Karpas-422 (cell line): ENCODE measurements around the gene NFIX. TPM values are rescaled to one million over a fixed set of nuclear protein-coding genes. Genes with fewer than 3 reads are reported as not detected.

Experiments used
- DNase-seq: peaks from one replicate; pipeline ENCODE4 v3.0.0-alpha.2; 2015
- H2AFZ ChIP-seq: fragments of 200-600 bp; sonication (generic); 2 replicates; pipeline ENCODE4 v1.6.1; 2014; ENCODE audit warnings: antibody characterized with exemption, low read length, mixed read lengths
- H3K27ac ChIP-seq: fragments of 200-600 bp; sonication (generic); 2 replicates; pipeline ENCODE4 v1.5.1; 2014; ENCODE audit warnings: mild to moderate bottlenecking, low read length, moderate library complexity
- H3K27me3 ChIP-seq: fragments of 200-600 bp; sonication (generic); 2 replicates; pipeline ENCODE4 v1.6.1; 2014; ENCODE audit warnings: low read length, mixed read lengths
- H3K36me3 ChIP-seq: fragments of 200-600 bp; sonication (generic); 2 replicates; pipeline ENCODE4 v1.6.1; 2014; ENCODE audit warnings: low read length, mixed read lengths; ENCODE audit not compliant: insufficient read depth
- H3K4me1 ChIP-seq: fragments of 200-600 bp; sonication (generic); 2 replicates; pipeline ENCODE4 v1.6.1; 2014; ENCODE audit warnings: mild to moderate bottlenecking, low read length, mixed read lengths
- H3K4me2 ChIP-seq: fragments of 200-600 bp; sonication (generic); 2 replicates; pipeline ENCODE4 v1.6.1; 2014; ENCODE audit warnings: low read length, low read depth, mild to moderate bottlenecking; ENCODE audit not compliant: poor library complexity, severe bottlenecking
- H3K4me3 ChIP-seq: fragments of 200-600 bp; sonication (generic); 2 replicates; pipeline ENCODE4 v1.5.1; 2014; ENCODE audit warnings: mild to moderate bottlenecking, antibody characterized with exemption, low read length, mixed read lengths
- H3K79me2 ChIP-seq: fragments of 200-600 bp; sonication (generic); 2 replicates; pipeline ENCODE4 v1.6.1; 2014; ENCODE audit warnings: mild to moderate bottlenecking, low read length, mixed read lengths
- H3K9ac ChIP-seq: fragments of 200-600 bp; sonication (generic); 2 replicates; pipeline ENCODE4 v1.6.0; 2014; ENCODE audit warnings: low read length
- H3K9me2 ChIP-seq: fragments of 200-600 bp; sonication (generic), shearing (Covaris generic); replicated peaks from 2 replicates; pipeline ENCODE4 v1.6.0; 2014; ENCODE audit warnings: mild to moderate bottlenecking, low read length, moderate library complexity; ENCODE audit not compliant: insufficient read depth
- H3K9me3 ChIP-seq: fragments of 300-700, 200-600 bp; sonication (generic); 2 replicates; pipeline ENCODE4 v1.6.1; 2014; ENCODE audit warnings: low read length, mixed read lengths
- H4K20me1 ChIP-seq: fragments of 200-600 bp; sonication (generic); 2 replicates; pipeline ENCODE4 v1.6.1; 2014; ENCODE audit warnings: mild to moderate bottlenecking, antibody characterized with exemption, low read length, low read depth; ENCODE audit not compliant: insufficient read depth
- total RNA-seq: library from RNA; depleted of rRNA; stranded (reverse); fragments of >200 nt; shearing (Covaris generic); gene quantifications from 2 replicates; pipeline ENCODE4 v1.2.3, GENCODE V29; 2014; ENCODE audit warnings: low replicate concordance

NFIX gene
- total RNA-seq, 1 experiment from 2014 or later, result 0.04 TPM

DNA sequence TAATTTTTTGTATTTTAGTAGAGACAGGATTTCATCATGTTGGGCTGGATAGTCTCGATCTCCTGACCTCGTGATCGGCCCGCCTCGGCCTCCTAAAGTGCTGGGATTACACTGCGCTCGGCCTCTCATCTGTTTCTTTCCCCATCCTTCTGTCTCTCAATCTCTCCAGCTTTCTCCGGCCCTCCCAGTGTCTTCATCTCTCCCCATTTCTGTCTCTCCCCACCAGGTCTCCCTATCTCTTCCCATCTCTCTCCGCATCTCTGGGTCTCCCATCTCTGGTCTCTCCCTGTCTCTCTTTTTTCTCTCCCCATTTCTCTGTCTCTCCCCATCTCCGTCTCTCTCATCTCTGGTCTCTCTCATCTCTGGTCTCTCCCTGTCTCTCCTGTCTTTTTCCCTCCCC lies 12.2 kb upstream of the NFIX start:
- DNase-seq, result no peak
- Histone ChIP-seq H4K20me1 (no peaks in the 10 kb centered on the region), H2AFZ (no peak overlapping the region), H3K9me2 (no peaks in the 10 kb centered on the region), H3K4me3 (peak overlapping the region; percentile 51; the same call in 1 of the 2 replicates), H3K27me3 (no peaks in the 10 kb centered on the region), H3K4me1 (peaks cover 5% of the 10 kb centered on the region), H3K9me3 (no peaks in the 10 kb centered on the region), H3K79me2 (no peaks in the 10 kb centered on the region), H3K4me2 (peak overlapping the region; percentile 54), H3K27ac (no peak overlapping the region), H3K9ac (no peak overlapping the region), H3K36me3 (no peaks in the 10 kb centered on the region)

DNA sequence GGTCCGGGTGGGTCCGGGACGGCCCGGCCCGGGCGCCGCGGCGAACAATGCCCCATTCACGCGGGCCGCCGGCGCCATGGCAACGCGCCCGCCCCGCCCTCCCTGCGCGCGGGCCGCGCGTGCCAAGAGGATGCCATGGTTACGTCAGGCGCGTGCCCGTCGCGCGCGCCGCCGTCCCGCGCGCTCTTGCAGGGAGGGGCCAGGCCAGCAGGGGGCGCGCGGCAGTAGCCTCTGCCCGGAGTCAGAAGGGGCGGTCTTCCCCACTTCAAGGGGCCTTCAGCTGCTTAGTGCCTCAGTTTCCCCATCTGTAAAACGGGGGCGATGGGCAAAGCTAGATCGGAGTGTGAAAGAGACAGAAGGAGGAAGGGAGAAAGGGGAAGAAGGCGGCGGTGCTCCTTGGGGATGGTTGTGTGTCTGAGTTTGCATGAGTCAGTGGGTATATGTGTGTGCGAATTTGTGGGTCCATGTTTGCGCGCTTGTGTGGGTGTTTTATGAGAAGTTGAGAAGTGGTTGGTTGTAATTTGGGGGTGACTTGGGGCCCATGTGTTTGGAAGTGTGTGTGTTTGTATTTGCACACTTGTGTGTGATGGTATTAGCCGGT lies 11.6 kb upstream of the NFIX start:
- peak; percentile 91 for DNase-seq
- no peak overlapping the region for H3K27ac ChIP-seq
- H3K36me3 ChIP-seq, result no peaks in the 10 kb centered on the region
- H3K9ac ChIP-seq, result no peak overlapping the region
- H3K9me2 ChIP-seq, result no peaks in the 10 kb centered on the region
- peak overlapping the region; percentile 54 for H3K4me2 ChIP-seq
- H3K4me1 ChIP-seq, result peaks cover 5% of the 10 kb centered on the region
- H2AFZ ChIP-seq, result no peak overlapping the region
- H3K27me3 ChIP-seq, result no peaks in the 10 kb centered on the region
- peak overlapping the region; percentile 51; the same call in 1 of the 2 replicates for H3K4me3 ChIP-seq
- no peaks in the 10 kb centered on the region for H3K9me3 ChIP-seq
- H4K20me1 ChIP-seq, result no peaks in the 10 kb centered on the region
- H3K79me2 ChIP-seq, result no peaks in the 10 kb centered on the region

DNA sequence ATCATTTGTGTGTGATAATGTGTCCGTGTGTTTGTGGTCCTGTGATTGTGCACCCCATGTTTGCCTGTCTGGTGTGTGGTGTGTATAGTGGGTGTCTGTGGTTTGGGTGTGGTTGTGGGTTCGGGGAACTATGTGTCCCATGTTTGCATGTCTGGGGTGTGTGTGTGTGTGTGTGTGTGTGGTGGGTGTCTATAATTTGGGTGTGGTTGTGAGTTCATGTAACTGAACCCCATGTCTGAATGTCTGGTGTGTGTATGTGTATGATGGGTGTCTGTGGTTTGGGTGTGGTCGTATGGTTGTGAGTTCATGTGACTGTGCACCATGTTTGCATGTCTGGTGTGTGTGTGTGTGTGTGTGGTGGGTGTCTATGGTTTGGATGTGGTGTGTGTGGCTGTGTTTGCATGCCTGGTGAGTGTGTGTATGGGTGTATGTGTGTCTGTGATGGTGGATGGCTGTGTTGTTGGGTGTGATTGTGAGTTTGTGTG lies 11.1 kb upstream of the NFIX start:
- H2AFZ ChIP-seq, result no peak overlapping the region
- H3K9ac ChIP-seq, result no peak overlapping the region
- H3K4me1 ChIP-seq, result peaks cover 5% of the 10 kb centered on the region
- H3K27me3 ChIP-seq, result no peaks in the 10 kb centered on the region
- H3K36me3 ChIP-seq, result no peaks in the 10 kb centered on the region
- H3K79me2 ChIP-seq, result no peaks in the 10 kb centered on the region
- H4K20me1 ChIP-seq, result no peaks in the 10 kb centered on the region
- H3K9me3 ChIP-seq, result no peaks in the 10 kb centered on the region; the same call in 1 of the 2 replicates
- no peak for DNase-seq
- no peaks in the 10 kb centered on the region for H3K9me2 ChIP-seq
- no peak overlapping the region for H3K27ac ChIP-seq
- H3K4me3 ChIP-seq, result no peak overlapping the region
- no peak overlapping the region for H3K4me2 ChIP-seq

DNA sequence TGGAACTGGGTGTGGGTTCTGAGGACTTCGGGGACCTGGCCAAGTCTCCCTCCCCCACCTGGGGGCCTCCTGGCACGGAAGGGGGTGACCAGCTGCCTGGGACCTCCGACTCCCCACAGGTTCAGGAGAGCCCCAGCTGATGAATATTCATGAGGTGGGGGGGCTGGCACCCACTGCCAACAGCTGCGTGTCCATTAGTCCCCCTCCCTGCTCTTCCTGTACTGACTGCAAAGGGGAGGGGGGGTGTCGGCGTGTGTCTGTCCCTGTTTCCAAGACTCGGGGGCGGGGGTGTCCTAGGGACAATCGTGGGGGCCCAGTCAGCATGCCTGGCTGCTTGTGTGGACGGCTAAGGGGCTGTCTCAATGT lies 10.6 kb upstream of the NFIX start:
- Histone ChIP-seq H3K27ac (no peak overlapping the region), H4K20me1 (no peaks in the 10 kb centered on the region), H3K36me3 (no peaks in the 10 kb centered on the region), H3K4me1 (peaks cover 5% of the 10 kb centered on the region), H3K27me3 (no peaks in the 10 kb centered on the region), H3K9me3 (no peaks in the 10 kb centered on the region; the same call in 1 of the 2 replicates), H2AFZ (no peak overlapping the region), H3K9me2 (no peaks in the 10 kb centered on the region), H3K79me2 (no peaks in the 10 kb centered on the region), H3K4me3 (no peak overlapping the region), H3K4me2 (no peak overlapping the region), H3K9ac (no peak overlapping the region)
- DNase-seq, result no peak

DNA sequence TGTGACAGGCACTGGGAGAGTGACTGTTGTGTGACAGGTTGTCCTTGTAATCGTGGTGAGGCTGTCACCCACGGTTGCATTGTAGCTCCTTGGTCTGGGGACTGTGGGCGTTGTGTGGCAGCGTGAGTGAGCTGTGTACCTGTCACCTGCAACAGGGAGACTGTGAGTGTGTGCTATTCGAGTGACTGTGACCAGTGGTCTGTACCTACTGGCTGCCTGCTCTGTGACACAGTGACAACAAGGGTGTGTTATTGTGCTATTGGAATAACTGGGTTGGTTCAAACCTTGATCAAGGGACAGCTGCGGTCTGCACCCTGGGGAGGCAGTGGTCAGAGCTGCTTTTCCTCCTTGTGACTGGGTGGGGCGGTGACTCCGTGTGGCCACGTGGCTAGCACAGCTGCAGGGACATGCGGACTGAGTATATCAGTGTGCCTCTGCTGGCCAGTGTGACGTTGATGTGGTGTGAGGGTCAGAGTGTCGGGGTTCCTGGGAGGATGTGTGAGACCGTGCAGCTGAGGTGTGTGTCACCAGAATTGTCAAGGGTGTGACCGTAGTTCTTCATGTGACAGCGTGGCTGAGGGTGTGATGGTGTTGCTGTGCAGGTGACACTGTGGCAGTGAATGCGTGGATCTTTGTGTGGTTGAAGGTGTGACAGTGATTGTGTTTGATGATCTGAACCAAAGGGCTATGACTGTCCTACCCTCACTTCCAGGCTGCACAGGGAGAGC lies 10.1 kb upstream of the NFIX start:
- Histone ChIP-seq H3K27ac (no peak overlapping the region), H3K4me1 (peaks cover 5% of the 10 kb centered on the region), H3K27me3 (no peaks in the 10 kb centered on the region), H3K4me2 (no peak overlapping the region), H3K9ac (no peak overlapping the region), H3K4me3 (no peak overlapping the region), H2AFZ (no peak overlapping the region), H3K9me2 (no peaks in the 10 kb centered on the region), H3K79me2 (no peaks in the 10 kb centered on the region), H4K20me1 (no peaks in the 10 kb centered on the region), H3K9me3 (no peaks in the 10 kb centered on the region; the same call in 1 of the 2 replicates), H3K36me3 (no peaks in the 10 kb centered on the region)
- DNase-seq, result no peak

DNA sequence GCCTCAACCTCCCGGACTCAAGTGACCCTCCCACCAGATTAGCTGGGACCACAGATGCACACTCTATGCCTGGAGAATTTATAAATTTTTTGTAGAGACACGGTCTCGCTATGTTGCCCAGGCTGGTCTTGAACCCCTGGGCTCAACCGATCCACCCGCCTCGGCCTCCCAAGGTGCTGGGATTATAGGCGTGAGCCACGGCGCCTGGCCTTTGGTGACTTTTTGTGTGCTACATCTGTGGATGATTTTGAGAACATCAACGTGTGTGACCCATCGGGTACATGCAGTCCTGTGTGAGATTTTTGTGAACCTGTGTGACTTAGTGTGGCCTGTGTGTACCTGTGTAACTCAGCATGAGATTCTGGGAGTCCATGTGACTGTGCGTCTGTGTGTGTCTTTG lies 8.5 kb upstream of the NFIX start:
- no peak overlapping the region for H2AFZ ChIP-seq
- H4K20me1 ChIP-seq, result no peaks in the 10 kb centered on the region
- H3K27me3 ChIP-seq, result no peaks in the 10 kb centered on the region
- DNase-seq, result no peak
- peaks cover 5% of the 10 kb centered on the region for H3K4me1 ChIP-seq
- no peaks in the 10 kb centered on the region; the same call in 1 of the 2 replicates for H3K9me3 ChIP-seq
- no peak overlapping the region for H3K4me3 ChIP-seq
- H3K9me2 ChIP-seq, result no peaks in the 10 kb centered on the region
- no peak overlapping the region for H3K27ac ChIP-seq
- no peak overlapping the region for H3K4me2 ChIP-seq
- H3K36me3 ChIP-seq, result no peaks in the 10 kb centered on the region
- no peaks in the 10 kb centered on the region for H3K79me2 ChIP-seq
- no peak overlapping the region for H3K9ac ChIP-seq

DNA sequence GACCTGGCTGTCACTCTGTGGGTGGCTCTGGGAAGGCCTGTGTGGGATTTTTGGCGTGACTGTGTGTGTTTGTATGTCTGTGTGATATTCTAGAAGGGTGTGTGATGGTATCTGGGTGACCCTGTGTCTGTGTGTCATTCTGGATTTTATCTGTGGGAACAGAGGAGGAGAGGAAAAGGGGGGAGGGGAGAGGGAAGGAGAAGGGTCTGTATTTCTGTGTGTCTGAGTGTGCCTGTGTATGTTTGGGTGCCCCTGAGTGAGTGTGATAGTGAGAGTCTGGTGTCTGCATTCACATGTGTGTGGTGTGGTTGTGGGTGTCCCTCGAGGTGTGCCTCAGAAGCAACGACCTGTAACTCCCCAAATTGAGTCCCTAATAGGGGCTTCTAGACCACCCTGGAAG lies 8.1 kb upstream of the NFIX start:
- H3K9ac ChIP-seq, result no peak overlapping the region
- H3K79me2 ChIP-seq, result no peaks in the 10 kb centered on the region
- no peaks in the 10 kb centered on the region for H3K9me2 ChIP-seq
- no peaks in the 10 kb centered on the region; the same call in 1 of the 2 replicates for H3K9me3 ChIP-seq
- peaks cover 5% of the 10 kb centered on the region for H3K4me1 ChIP-seq
- H3K4me3 ChIP-seq, result no peak overlapping the region
- no peak for DNase-seq
- H3K4me2 ChIP-seq, result no peak overlapping the region
- H3K27ac ChIP-seq, result no peak overlapping the region
- H3K27me3 ChIP-seq, result no peaks in the 10 kb centered on the region
- H4K20me1 ChIP-seq, result no peaks in the 10 kb centered on the region
- H2AFZ ChIP-seq, result no peak overlapping the region
- no peaks in the 10 kb centered on the region for H3K36me3 ChIP-seq

DNA sequence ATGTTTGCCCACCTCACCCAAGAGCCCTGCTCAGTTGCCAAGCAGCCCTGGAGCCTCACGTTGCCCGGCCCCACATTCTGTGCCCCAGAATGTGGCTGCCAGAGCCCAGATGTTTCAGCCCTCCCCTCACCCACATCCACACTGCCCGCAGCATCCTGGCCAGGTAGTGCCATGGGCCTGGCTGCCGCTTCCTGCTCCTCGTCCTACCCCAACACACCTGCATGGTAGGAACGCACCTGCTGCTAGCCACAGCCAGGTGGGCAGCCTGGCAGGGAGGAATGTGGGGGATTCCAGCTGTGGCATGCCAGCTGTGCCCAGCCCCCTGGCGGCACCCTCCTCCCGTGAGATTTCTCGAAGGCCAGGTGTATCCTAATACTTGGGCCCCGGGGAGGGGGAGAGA lies 7.5 kb upstream of the NFIX start:
- no peak for DNase-seq

More for the DNA sequence above, 7.5 kb upstream of the NFIX start:
- Histone ChIP-seq H3K9me2 (no peaks in the 10 kb centered on the region), H3K36me3 (no peaks in the 10 kb centered on the region), H2AFZ (no peak overlapping the region), H3K4me2 (no peak overlapping the region), H4K20me1 (no peaks in the 10 kb centered on the region), H3K9me3 (no peaks in the 10 kb centered on the region; the same call in 1 of the 2 replicates), H3K9ac (no peak overlapping the region), H3K27me3 (no peaks in the 10 kb centered on the region), H3K79me2 (no peaks in the 10 kb centered on the region), H3K27ac (no peak overlapping the region), H3K4me3 (no peak overlapping the region), H3K4me1 (peaks cover 5% of the 10 kb centered on the region)
